Prostate gland (tissue), 2 donors: ENCODE results near the gene ZNF397. TPM values are rescaled to one million over a fixed set of nuclear protein-coding genes. Genes with fewer than 3 reads are reported as not detected.

Source experiments
- DNase-seq: peaks from one replicate; pipeline ENCODE4 v3.0.0-alpha.2; 2019; ENCODE audit warnings: low spot score
- H3K27ac ChIP-seq, 2 donors: fragments of 200-600 bp; sonication (generic); 2 replicates each; pipeline ENCODE4 v1.5.1; 2017 to 2019
- H3K27me3 ChIP-seq: fragments of 200-600 bp; sonication (generic); replicated peaks from 2 replicates; pipeline ENCODE4 v1.5.1; 2019; ENCODE audit not compliant: insufficient read depth
- H3K36me3 ChIP-seq, 2 donors: fragments of 200-600 bp; sonication (generic); 1 replicate in 1 of 2; 2 replicates in 1 of 2; pipeline versions ENCODE4 v1.5.1 to v1.8.1; 2017 to 2019
- H3K4me1 ChIP-seq: fragments of 200-600 bp; sonication (generic); replicated peaks from 2 replicates; pipeline ENCODE4 v1.5.1; 2019
- H3K4me3 ChIP-seq, 2 donors: fragments of 200-600 bp; sonication (generic); 2 replicates each; pipeline ENCODE4 v1.5.1; 2017 to 2019
- H3K9me3 ChIP-seq: fragments of 200-600 bp; sonication (generic); 2 replicates; pipeline ENCODE4 v1.5.1; 2017
- CTCF ChIP-seq, 4 experiments: fragments of 200-600 bp in 2 of 4; fragments of 450-650 bp in 2 of 4; sonication (generic) in 2 of 4; IDR thresholded peaks; 1 replicate in 3 of 4; 2 replicates in 1 of 4; pipeline ENCODE4 v1.5.1; 2016 to 2019; ENCODE audit warnings: antibody characterized with exemption in 4 of 4, mild to moderate bottlenecking in 2 of 4, moderate library complexity in 2 of 4
- POLR2A ChIP-seq: fragments of 450-650 bp; IDR thresholded peaks from one replicate; pipeline ENCODE4 v1.6.1; 2016; ENCODE audit warnings: antibody characterized with exemption, mild to moderate bottlenecking
- POLR2AphosphoS5 ChIP-seq: sonication (generic); formaldehyde crosslinking; IDR thresholded peaks from one replicate; pipeline ENCODE4 v1.6.1; 2017; ENCODE audit warnings: antibody characterized with exemption
- WGBS: methylation state at CpG from one replicate; pipeline ENCODE4 v1.1.5; 2018; 5-methylcytosine and 5-hydroxymethylcytosine counted together
- intact Hi-C: fragments of 100-400 bp; cut with DNase I; formaldehyde crosslinking; loops from one replicate; pipeline ENCODE4 v1.14.2; 2022
- total RNA-seq, 2 donors: library from RNA; depleted of rRNA; stranded (reverse); fragments of >200 nt; gene quantifications; one replicate each; pipeline ENCODE4 v1.1.0, GENCODE V29; 2016

ZNF397 gene
- total RNA-seq, 2 donors from 2014 or later = 32.9 TPM

DNA sequence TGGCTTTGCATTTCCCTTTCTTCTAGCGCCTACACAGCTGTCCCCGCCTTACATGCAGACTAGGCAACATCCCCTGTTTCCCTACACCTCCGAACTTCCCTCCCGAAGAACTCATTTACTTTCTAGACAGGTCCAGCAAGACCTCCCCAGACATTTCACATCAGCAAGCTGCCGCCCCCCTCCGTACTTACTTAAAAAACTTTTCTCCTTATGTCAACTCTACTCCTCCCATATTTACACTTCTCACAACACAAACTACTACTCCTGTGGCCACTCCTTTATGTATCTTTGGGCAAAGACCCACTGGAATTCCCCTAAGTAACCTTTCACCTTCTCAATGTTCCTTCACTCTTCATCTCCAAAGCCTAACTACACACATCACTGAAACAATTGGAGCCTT is 20.4 kb upstream of the ZNF397 start:
- TF ChIP-seq POLR2A = no peak
- no peak for TF ChIP-seq CTCF (IDR thresholded peaks at IDR 0.05)
- no peak for TF ChIP-seq POLR2AphosphoS5
- Histone ChIP-seq H3K27me3 (no peaks in the 10 kb centered on the region), H3K4me1 (no peaks in the 10 kb centered on the region), H3K36me3 (no peaks in the 10 kb centered on the region), H3K27ac (no peak overlapping the region), H3K9me3 (no peaks in the 10 kb centered on the region), H3K4me3 (no peak overlapping the region)
- intact Hi-C loops = no loop called here
- WGBS = 60% methylated on average over 6 of the region's 6 CpGs
- DNase-seq = no peak

- TF ChIP-seq CTCF (IDR thresholded peaks at IDR 0.05) = no peak
- no peak for TF ChIP-seq POLR2A
- no peak for TF ChIP-seq POLR2AphosphoS5
- H3K9me3 ChIP-seq = no peaks in the 10 kb centered on the region
- H3K36me3 ChIP-seq = no peaks in the 10 kb centered on the region
- DNase-seq = no peak
- WGBS = 87% methylated on average over 3 of the region's 3 CpGs
- H3K4me1 ChIP-seq = no peaks in the 10 kb centered on the region
- intact Hi-C loops = no loop called here
- H3K27ac ChIP-seq = no peak overlapping the region
- H3K4me3 ChIP-seq = no peak overlapping the region
- H3K27me3 ChIP-seq = no peaks in the 10 kb centered on the region
These were observed 17.0 kb upstream of the ZNF397 start for GRCh38 chr18:35223797-35224196.

DNA sequence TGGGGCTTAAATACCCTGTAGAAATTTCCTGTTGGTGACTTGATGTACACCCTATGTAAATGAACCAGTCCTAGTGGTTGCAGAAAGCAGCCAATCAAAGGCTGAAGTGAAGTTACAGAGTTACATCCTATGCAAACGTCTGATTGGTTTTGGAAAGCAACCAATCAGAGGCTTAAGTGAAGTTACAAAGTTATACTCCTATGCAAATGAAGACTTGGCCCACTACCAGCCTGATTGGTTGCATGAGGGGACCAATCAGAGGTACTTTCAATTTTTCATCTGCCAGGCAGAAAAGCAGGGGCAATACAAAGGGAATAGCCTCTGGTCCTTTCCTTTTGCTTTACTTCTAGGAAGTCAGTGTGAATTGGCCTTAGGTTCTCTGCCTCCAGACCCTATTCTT is 13.6 kb upstream of the ZNF397 start:
- intact Hi-C loops = no loop called here
- WGBS = 85% methylated on average over 1 of the region's 1 CpG
- H3K36me3 ChIP-seq = no peaks in the 10 kb centered on the region

GRCh38 chr18:35231052-35231451 is 9.8 kb upstream of the ZNF397 start:
- Histone ChIP-seq H3K36me3 (no peaks in the 10 kb centered on the region), H3K9me3 (no peaks in the 10 kb centered on the region), H3K27me3 (no peaks in the 10 kb centered on the region), H3K4me3 (no peak overlapping the region), H3K27ac (no peak overlapping the region), H3K4me1 (no peaks in the 10 kb centered on the region)
- peak; percentile 78 for DNase-seq
- intact Hi-C loops = loop anchor here (5.0 to 10.0 kb wide), 2 partner anchors 121 to 226 kb away; no protein-coding TSS in a partner anchor
- no peak for TF ChIP-seq POLR2A
- peak; percentile 63 for TF ChIP-seq POLR2AphosphoS5
- peak; percentile 79 to 90 (median 86) for TF ChIP-seq CTCF (IDR thresholded peaks at IDR 0.05)
- WGBS = under 1% methylated on average over 6 of the region's 6 CpGs

More for the DNA sequence above, 13.6 kb upstream of the ZNF397 start:
- Histone ChIP-seq H3K4me3 (no peak overlapping the region), H3K4me1 (no peaks in the 10 kb centered on the region), H3K9me3 (no peaks in the 10 kb centered on the region), H3K27me3 (no peaks in the 10 kb centered on the region), H3K27ac (no peak overlapping the region)
- TF ChIP-seq CTCF (IDR thresholded peaks at IDR 0.05) (no peak), POLR2AphosphoS5 (no peak), POLR2A (no peak)
- DNase-seq = no peak

GRCh38 chr18:35236571-35237363 is 4.1 kb upstream of the ZNF397 start:
- Histone ChIP-seq H3K9me3 (no peaks in the 10 kb centered on the region), H3K4me3 (no peak overlapping the region), H3K27me3 (no peaks in the 10 kb centered on the region), H3K36me3 (no peaks in the 10 kb centered on the region), H3K27ac (no peak overlapping the region), H3K4me1 (no peaks in the 10 kb centered on the region)
- no peak for TF ChIP-seq POLR2AphosphoS5
- TF ChIP-seq POLR2A = no peak
- TF ChIP-seq CTCF (IDR thresholded peaks at IDR 0.05) = no peak
- intact Hi-C loops = loop anchor here (5.0 to 10.0 kb wide), 2 partner anchors 204 to 232 kb away; no protein-coding TSS in a partner anchor
- 89% methylated on average over 1 of the region's 1 CpG for WGBS
- no peak for DNase-seq
